Measurements from ENCODE around the gene LRRC18. TPM values are rescaled to one million over a fixed set of nuclear protein-coding genes. Genes with fewer than 3 reads are reported as not detected.

Gene LRRC18
- total and polyA plus RNA-seq, 2 of the 13 experiments (the other 11 are each of a cell fraction or from before 2014, with no cell fraction given): not detected

GRCh38 chr10:48926764-48927540 lies 12.7 kb downstream of the LRRC18 start (continued):
- TF ChIP-seq, protein P1, sequence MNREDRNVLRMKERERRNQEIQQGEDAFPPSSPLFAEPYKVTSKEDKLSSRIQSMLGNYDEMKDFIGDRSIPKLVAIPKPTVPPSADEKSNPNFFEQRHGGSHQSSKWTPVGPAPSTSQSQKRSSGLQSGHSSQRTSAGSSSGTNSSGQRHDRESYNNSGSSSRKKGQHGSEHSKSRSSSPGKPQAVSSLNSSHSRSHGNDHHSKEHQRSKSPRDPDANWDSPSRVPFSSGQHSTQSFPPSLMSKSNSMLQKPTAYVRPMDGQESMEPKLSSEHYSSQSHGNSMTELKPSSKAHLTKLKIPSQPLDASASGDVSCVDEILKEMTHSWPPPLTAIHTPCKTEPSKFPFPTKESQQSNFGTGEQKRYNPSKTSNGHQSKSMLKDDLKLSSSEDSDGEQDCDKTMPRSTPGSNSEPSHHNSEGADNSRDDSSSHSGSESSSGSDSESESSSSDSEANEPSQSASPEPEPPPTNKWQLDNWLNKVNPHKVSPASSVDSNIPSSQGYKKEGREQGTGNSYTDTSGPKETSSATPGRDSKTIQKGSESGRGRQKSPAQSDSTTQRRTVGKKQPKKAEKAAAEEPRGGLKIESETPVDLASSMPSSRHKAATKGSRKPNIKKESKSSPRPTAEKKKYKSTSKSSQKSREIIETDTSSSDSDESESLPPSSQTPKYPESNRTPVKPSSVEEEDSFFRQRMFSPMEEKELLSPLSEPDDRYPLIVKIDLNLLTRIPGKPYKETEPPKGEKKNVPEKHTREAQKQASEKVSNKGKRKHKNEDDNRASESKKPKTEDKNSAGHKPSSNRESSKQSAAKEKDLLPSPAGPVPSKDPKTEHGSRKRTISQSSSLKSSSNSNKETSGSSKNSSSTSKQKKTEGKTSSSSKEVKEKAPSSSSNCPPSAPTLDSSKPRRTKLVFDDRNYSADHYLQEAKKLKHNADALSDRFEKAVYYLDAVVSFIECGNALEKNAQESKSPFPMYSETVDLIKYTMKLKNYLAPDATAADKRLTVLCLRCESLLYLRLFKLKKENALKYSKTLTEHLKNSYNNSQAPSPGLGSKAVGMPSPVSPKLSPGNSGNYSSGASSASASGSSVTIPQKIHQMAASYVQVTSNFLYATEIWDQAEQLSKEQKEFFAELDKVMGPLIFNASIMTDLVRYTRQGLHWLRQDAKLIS (CRISPR knock-in tag; IDR thresholded peaks at IDR 0.05): no peak
- TF ChIP-seq, protein P2, sequence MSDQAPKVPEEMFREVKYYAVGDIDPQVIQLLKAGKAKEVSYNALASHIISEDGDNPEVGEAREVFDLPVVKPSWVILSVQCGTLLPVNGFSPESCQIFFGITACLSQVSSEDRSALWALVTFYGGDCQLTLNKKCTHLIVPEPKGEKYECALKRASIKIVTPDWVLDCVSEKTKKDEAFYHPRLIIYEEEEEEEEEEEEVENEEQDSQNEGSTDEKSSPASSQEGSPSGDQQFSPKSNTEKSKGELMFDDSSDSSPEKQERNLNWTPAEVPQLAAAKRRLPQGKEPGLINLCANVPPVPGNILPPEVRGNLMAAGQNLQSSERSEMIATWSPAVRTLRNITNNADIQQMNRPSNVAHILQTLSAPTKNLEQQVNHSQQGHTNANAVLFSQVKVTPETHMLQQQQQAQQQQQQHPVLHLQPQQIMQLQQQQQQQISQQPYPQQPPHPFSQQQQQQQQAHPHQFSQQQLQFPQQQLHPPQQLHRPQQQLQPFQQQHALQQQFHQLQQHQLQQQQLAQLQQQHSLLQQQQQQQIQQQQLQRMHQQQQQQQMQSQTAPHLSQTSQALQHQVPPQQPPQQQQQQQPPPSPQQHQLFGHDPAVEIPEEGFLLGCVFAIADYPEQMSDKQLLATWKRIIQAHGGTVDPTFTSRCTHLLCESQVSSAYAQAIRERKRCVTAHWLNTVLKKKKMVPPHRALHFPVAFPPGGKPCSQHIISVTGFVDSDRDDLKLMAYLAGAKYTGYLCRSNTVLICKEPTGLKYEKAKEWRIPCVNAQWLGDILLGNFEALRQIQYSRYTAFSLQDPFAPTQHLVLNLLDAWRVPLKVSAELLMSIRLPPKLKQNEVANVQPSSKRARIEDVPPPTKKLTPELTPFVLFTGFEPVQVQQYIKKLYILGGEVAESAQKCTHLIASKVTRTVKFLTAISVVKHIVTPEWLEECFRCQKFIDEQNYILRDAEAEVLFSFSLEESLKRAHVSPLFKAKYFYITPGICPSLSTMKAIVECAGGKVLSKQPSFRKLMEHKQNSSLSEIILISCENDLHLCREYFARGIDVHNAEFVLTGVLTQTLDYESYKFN (CRISPR knock-in tag; conservative IDR thresholded peaks at IDR 0.05): no peak
- TF ChIP-seq ZNF776 (CRISPR knock-in tag; IDR thresholded peaks at IDR 0.05) (no peak), NCOA1 (CRISPR knock-in tag; IDR thresholded peaks at IDR 0.05) (no peak), PPARG (CRISPR knock-in tag; conservative IDR thresholded peaks at IDR 0.05) (no peak), ZNF292 (CRISPR knock-in tag; IDR thresholded peaks at IDR 0.05; ENCODE audit: borderline replicate concordance, low read depth) (no peak), SMC3 (IDR thresholded peaks at IDR 0.05; ENCODE audit: low read length) (no peak)
